ENCODE data around the gene CACNA1B. TPM values are rescaled to one million over a fixed set of nuclear protein-coding genes. Genes with fewer than 3 reads are reported as not detected.

The CACNA1B gene
- total and polyA plus RNA-seq, 2 of the 13 experiments (the other 11 are each of a cell fraction or from before 2014, with no cell fraction given) = under 0.01 to 0.04 TPM

DNA sequence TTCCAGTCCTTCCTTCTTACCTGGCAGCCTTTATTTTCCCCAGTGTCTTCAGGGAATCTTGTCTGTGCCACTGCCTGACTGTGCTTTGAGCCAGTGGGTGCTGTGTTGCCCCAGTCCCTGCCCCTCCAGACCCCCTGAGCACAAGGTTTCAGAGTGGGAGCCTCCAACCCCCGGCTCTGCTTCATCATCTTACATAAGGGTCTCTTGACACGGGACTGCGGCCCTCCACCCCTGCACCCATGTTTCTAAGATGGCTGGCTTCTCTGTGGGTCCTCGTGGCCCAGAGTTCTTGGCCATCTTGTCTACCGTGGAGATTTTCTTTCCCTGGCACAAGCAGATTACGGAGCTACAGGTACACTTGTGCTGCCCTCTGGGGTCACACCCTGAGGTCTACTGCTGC, 194.1 kb downstream of the CACNA1B start:
- Histone ChIP-seq H2AFZ (ENCODE audit: low read length) (no peak overlapping the region), H3K27ac (ENCODE audit: extremely low read length, insufficient read depth, low read length) (no peak overlapping the region), H4K20me1 (ENCODE audit: insufficient read depth, low read length) (no peaks in the 10 kb centered on the region), H3K9ac (ENCODE audit: insufficient read depth, low read depth, low read length) (no peak overlapping the region), H3K36me3 (replicated peaks in 1 of 2; ENCODE audit: control insufficient read depth in 1 of 2, insufficient read depth in 2 of 2, low read length in 2 of 2) (no peaks in the 10 kb centered on the region), H3K9me3 (ENCODE audit: low read length) (no peaks in the 10 kb centered on the region), H3K27me3 (ENCODE audit: control insufficient read depth in 1 of 2, insufficient read depth in 2 of 2, low read length in 2 of 2) (peaks cover 4 to 75% of the 10 kb centered on the region in 2 experiments), H3K79me2 (ENCODE audit: insufficient read depth, low read length) (no peaks in the 10 kb centered on the region), H3K4me2 (ENCODE audit: low read depth, low read length) (no peak overlapping the region), H3K4me1 (ENCODE audit: insufficient read depth, low read length) (no peaks in the 10 kb centered on the region), H3K4me3 (replicated peaks in 1 of 3; ENCODE audit: insufficient read depth in 1 of 3, low read depth in 2 of 3, low read length in 3 of 3) (no peak overlapping the region)
- intact Hi-C loops (cut with micrococcal nuclease; ENCODE audit: unreplicated experiment) (no loop called here), in situ Hi-C loops (cut with HindIII; ENCODE audit: extremely low pct_ligation_motif_present, low pct_unique_long_range_greater_than_20kb) (no loop called here)
- DNase-seq (ENCODE audit: low spot score) = no peak
- ChIA-PET POLR2A (no interaction called here), CTCF (ENCODE audit: low intra/inter-chr PET ratio, low total read pairs) (no interaction called here)
- FAIRE-seq = no peak
- no peak for TF ChIP-seq ZNF792 (CRISPR knock-in tag; IDR thresholded peaks at IDR 0.05)
- TF ChIP-seq, protein P1, sequence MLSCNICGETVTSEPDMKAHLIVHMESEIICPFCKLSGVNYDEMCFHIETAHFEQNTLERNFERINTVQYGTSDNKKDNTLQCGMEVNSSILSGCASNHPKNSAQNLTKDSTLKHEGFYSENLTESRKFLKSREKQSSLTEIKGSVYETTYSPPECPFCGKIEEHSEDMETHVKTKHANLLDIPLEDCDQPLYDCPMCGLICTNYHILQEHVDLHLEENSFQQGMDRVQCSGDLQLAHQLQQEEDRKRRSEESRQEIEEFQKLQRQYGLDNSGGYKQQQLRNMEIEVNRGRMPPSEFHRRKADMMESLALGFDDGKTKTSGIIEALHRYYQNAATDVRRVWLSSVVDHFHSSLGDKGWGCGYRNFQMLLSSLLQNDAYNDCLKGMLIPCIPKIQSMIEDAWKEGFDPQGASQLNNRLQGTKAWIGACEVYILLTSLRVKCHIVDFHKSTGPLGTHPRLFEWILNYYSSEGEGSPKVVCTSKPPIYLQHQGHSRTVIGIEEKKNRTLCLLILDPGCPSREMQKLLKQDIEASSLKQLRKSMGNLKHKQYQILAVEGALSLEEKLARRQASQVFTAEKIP (CRISPR knock-in tag; IDR thresholded peaks at IDR 0.05; ENCODE audit: borderline replicate concordance) = no peak
- no peak for TF ChIP-seq EZH2 (conservative IDR thresholded peaks at IDR 0.05; ENCODE audit: low read depth, low read length)
- no peak for TF ChIP-seq EP300 (IDR thresholded peaks at IDR 0.05; ENCODE audit: low read depth in 2 of 2, low read length in 2 of 2)
- no peak for TF ChIP-seq EP300 (CRISPR knock-in tag; IDR thresholded peaks at IDR 0.05; ENCODE audit: borderline replicate concordance)
- TF ChIP-seq, protein P2, sequence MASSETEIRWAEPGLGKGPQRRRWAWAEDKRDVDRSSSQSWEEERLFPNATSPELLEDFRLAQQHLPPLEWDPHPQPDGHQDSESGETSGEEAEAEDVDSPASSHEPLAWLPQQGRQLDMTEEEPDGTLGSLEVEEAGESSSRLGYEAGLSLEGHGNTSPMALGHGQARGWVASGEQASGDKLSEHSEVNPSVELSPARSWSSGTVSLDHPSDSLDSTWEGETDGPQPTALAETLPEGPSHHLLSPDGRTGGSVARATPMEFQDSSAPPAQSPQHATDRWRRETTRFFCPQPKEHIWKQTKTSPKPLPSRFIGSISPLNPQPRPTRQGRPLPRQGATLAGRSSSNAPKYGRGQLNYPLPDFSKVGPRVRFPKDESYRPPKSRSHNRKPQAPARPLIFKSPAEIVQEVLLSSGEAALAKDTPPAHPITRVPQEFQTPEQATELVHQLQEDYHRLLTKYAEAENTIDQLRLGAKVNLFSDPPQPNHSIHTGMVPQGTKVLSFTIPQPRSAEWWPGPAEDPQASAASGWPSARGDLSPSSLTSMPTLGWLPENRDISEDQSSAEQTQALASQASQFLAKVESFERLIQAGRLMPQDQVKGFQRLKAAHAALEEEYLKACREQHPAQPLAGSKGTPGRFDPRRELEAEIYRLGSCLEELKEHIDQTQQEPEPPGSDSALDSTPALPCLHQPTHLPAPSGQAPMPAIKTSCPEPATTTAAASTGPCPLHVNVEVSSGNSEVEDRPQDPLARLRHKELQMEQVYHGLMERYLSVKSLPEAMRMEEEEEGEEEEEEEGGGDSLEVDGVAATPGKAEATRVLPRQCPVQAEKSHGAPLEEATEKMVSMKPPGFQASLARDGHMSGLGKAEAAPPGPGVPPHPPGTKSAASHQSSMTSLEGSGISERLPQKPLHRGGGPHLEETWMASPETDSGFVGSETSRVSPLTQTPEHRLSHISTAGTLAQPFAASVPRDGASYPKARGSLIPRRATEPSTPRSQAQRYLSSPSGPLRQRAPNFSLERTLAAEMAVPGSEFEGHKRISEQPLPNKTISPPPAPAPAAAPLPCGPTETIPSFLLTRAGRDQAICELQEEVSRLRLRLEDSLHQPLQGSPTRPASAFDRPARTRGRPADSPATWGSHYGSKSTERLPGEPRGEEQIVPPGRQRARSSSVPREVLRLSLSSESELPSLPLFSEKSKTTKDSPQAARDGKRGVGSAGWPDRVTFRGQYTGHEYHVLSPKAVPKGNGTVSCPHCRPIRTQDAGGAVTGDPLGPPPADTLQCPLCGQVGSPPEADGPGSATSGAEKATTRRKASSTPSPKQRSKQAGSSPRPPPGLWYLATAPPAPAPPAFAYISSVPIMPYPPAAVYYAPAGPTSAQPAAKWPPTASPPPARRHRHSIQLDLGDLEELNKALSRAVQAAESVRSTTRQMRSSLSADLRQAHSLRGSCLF (CRISPR knock-in tag; IDR thresholded peaks at IDR 0.05; ENCODE audit: borderline replicate concordance) = no peak
- no peak for TF ChIP-seq SP1 (IDR thresholded peaks at IDR 0.05)
- TF ChIP-seq SP1 (CRISPR knock-in tag; IDR thresholded peaks at IDR 0.05) = no peak
- TF ChIP-seq ZKSCAN8 (CRISPR knock-in tag; IDR thresholded peaks at IDR 0.05; ENCODE audit: borderline replicate concordance) = no peak
- TF ChIP-seq ZNF260 (CRISPR knock-in tag; IDR thresholded peaks at IDR 0.05; ENCODE audit: borderline replicate concordance, low read depth) = no peak
- TF ChIP-seq SNAPC2 (CRISPR knock-in tag; IDR thresholded peaks at IDR 0.05) = no peak
- TF ChIP-seq FOXM1 (CRISPR knock-in tag; IDR thresholded peaks at IDR 0.05) = no peak
- TF ChIP-seq ZNF367 (CRISPR knock-in tag; IDR thresholded peaks at IDR 0.05; ENCODE audit: borderline replicate concordance) = no peak
- TF ChIP-seq NR2F2 (IDR thresholded peaks at IDR 0.05; ENCODE audit: borderline replicate concordance, low read depth) = no peak
- no peak for TF ChIP-seq HDAC6 (IDR thresholded peaks at IDR 0.05; ENCODE audit: low read depth, low read length)
- 33% methylated on average over 6 of the region's 6 CpGs for WGBS (ENCODE audit: low lambda C conversion rate)
- BruUV-seq (replicated peaks) = no TSS peak
- no peak for ATAC-seq

All from HepG2 (cell line).